ENCODE measurements around the gene SLC6A5.

The SLC6A5 gene

GRCh38 chr11:20583201-20583600 lies 16.2 kb upstream of the SLC6A5 start:
- no peak for TF ChIP-seq TAF1 (IDR thresholded peaks at IDR 0.05; ENCODE audit: borderline replicate concordance, low read depth, low read length)
- no peak for TF ChIP-seq POLR2A (IDR thresholded peaks at IDR 0.05; ENCODE audit: low read depth, low read length)
- no peak for TF ChIP-seq POLR2AphosphoS5 (IDR thresholded peaks at IDR 0.05; ENCODE audit: low read depth, low read length)
- DNase-seq (ENCODE audit: insufficient read length) (no peak), FAIRE-seq (no peak)

- FAIRE-seq, result no peak
- TF ChIP-seq TAF1 (IDR thresholded peaks at IDR 0.05; ENCODE audit: borderline replicate concordance, low read depth, low read length) (no peak), POLR2AphosphoS5 (IDR thresholded peaks at IDR 0.05; ENCODE audit: low read depth, low read length) (no peak)
- DNase-seq (ENCODE audit: insufficient read length), result no peak
Observed at GRCh38 chr11:20584093-20584774, 15.2 kb upstream of the SLC6A5 start.

DNA sequence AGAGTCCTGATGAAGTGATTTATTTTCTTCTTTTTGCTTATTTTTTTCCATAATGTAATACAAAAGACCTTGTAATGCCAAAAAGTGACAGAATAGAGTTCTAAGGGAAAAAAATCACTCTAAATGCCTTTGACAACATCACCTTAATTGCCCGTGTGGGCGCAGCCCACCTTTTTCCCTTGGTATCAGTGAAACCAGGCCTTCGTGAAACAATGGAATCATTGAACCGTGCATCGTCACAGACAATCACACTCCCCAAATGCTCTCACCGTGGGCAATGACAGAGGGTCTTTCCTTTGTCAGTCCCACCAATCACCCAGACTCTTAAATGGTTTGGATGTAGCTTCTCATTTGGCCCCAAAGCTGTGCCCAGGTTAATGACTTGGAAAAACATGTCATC lies 9.6 kb upstream of the SLC6A5 start:
- TF ChIP-seq TAF1 (IDR thresholded peaks at IDR 0.05; ENCODE audit: borderline replicate concordance, low read depth, low read length) (no peak), POLR2A (IDR thresholded peaks at IDR 0.05; ENCODE audit: low read depth, low read length) (no peak), POLR2AphosphoS5 (IDR thresholded peaks at IDR 0.05; ENCODE audit: low read depth, low read length) (no peak)
- DNase-seq (ENCODE audit: insufficient read length) (no peak), FAIRE-seq (no peak)

DNA sequence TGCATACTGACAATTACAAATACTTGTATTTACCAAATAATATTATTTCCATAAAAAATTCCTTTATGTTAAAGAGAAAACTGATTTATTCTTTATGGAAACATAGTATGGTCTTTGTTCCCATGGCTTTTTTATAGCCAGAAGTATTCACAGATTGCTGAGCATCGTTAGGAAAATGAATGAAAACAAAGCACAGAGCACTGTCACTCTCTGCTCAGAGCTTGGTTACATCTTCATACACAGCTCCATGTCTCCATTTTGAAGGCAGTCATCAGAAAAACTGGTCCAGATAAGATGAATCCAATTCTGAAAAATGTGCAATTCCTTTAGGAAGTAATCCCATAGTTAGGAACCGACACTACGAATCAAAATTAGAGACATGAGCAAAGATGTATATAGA lies 9.0 kb upstream of the SLC6A5 start:
- no peak for TF ChIP-seq POLR2AphosphoS5 (IDR thresholded peaks at IDR 0.05; ENCODE audit: low read depth, low read length)
- FAIRE-seq (no peak), DNase-seq (ENCODE audit: insufficient read length) (no peak)

DNA sequence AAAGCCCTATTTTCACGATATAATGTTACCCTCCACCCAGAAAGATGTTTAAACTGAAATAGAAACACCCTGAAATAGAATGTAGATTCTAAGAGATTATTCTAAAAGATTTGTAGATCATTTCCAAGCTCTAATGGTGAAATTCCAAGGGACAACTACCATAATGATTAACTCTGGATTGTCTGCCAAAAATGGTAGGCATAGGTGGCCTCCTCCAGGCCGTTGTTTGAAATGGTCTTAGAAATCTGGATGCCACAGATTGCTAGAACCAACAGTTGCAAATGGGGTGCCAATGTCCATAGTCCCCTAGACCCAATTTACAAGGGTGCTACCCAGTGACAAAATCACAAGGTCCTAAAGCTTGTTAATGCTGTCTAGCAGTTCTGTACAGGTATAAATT lies 6.7 kb upstream of the SLC6A5 start:
- FAIRE-seq (no peak), DNase-seq (ENCODE audit: insufficient read length) (no peak)
- TF ChIP-seq POLR2A (IDR thresholded peaks at IDR 0.05; ENCODE audit: low read depth, low read length) (no peak), POLR2AphosphoS5 (IDR thresholded peaks at IDR 0.05; ENCODE audit: low read depth, low read length) (no peak), TAF1 (IDR thresholded peaks at IDR 0.05; ENCODE audit: borderline replicate concordance, low read depth, low read length) (no peak)

- no peak for DNase-seq (ENCODE audit: insufficient read length)
- FAIRE-seq, result no peak
Observed at GRCh38 chr11:20594274-20595061, 4.9 kb upstream of the SLC6A5 start.

GRCh38 chr11:20595101-20595500 lies 4.3 kb upstream of the SLC6A5 start:
- TF ChIP-seq TAF1 (IDR thresholded peaks at IDR 0.05; ENCODE audit: borderline replicate concordance, low read depth, low read length), result no peak
- no peak for TF ChIP-seq POLR2AphosphoS5 (IDR thresholded peaks at IDR 0.05; ENCODE audit: low read depth, low read length)
- no peak for TF ChIP-seq POLR2A (IDR thresholded peaks at IDR 0.05; ENCODE audit: low read depth, low read length)
- DNase-seq (ENCODE audit: insufficient read length) (no peak), FAIRE-seq (no peak)

More at GRCh38 chr11:20594274-20595061, 4.9 kb upstream of the SLC6A5 start:
- no peak for TF ChIP-seq TAF1 (IDR thresholded peaks at IDR 0.05; ENCODE audit: borderline replicate concordance, low read depth, low read length)
- no peak for TF ChIP-seq POLR2AphosphoS5 (IDR thresholded peaks at IDR 0.05; ENCODE audit: low read depth, low read length)
- TF ChIP-seq POLR2A (IDR thresholded peaks at IDR 0.05; ENCODE audit: low read depth, low read length), result no peak

DNA sequence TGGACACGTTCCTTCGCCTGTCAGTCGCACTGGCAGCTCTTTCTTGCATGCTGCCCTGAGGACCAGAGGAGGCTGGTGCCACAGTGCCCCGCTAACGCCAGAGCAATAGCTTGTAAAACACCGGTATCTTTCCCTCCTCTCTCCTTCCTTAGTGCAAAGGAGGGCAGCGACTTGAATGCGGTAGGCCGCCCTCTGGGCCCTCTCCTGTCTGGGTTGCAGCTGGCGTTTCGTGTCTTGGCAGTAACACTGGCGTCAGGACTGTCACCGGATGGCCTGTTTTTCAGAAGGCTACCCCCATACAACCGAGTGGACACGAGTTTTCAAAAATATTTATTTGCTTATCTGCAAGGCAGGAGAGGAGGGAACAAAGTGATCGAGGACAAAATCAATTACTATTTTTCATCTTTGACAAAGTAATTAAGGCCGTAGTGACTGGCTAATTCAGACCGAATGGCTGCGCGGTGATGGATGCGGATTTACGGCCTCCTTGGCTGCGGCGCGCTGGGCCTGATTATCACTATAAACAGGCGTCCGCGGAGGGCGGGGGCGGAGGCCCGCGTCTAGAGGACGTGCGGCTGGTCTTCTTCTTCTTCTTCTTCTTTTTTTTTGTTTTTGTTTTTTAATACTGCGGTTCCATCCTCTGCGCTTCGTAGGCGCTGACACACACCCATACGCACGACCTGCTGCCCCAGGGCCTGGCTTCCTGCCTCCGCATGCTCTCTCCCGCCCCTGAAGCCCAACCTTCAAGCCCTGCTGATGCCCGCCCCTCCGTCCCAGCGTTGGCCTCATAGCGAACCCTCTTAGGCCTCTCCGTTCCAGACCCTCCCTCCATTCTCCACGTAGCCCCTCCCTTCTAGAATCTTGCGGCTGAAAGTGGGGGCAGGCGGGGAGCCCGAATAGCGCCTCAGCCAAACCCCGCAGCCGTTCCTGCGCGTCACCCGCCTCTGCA lies 2.9 kb upstream of the SLC6A5 start:
- DNase-seq (ENCODE audit: insufficient read length), result no peak
- TF ChIP-seq POLR2AphosphoS5 (IDR thresholded peaks at IDR 0.05; ENCODE audit: low read depth, low read length) (no peak), POLR2A (IDR thresholded peaks at IDR 0.05; ENCODE audit: low read depth, low read length) (no peak), TAF1 (IDR thresholded peaks at IDR 0.05; ENCODE audit: borderline replicate concordance, low read depth, low read length) (no peak)
- no peak for FAIRE-seq

- FAIRE-seq, result no peak
- no peak for DNase-seq (ENCODE audit: insufficient read length)
- TF ChIP-seq POLR2A (IDR thresholded peaks at IDR 0.05; ENCODE audit: low read depth, low read length) (no peak), TAF1 (IDR thresholded peaks at IDR 0.05; ENCODE audit: borderline replicate concordance, low read depth, low read length) (no peak), POLR2AphosphoS5 (IDR thresholded peaks at IDR 0.05; ENCODE audit: low read depth, low read length) (no peak)
Observed at GRCh38 chr11:20597154-20597679, 2.2 kb upstream of the SLC6A5 start.

DNA sequence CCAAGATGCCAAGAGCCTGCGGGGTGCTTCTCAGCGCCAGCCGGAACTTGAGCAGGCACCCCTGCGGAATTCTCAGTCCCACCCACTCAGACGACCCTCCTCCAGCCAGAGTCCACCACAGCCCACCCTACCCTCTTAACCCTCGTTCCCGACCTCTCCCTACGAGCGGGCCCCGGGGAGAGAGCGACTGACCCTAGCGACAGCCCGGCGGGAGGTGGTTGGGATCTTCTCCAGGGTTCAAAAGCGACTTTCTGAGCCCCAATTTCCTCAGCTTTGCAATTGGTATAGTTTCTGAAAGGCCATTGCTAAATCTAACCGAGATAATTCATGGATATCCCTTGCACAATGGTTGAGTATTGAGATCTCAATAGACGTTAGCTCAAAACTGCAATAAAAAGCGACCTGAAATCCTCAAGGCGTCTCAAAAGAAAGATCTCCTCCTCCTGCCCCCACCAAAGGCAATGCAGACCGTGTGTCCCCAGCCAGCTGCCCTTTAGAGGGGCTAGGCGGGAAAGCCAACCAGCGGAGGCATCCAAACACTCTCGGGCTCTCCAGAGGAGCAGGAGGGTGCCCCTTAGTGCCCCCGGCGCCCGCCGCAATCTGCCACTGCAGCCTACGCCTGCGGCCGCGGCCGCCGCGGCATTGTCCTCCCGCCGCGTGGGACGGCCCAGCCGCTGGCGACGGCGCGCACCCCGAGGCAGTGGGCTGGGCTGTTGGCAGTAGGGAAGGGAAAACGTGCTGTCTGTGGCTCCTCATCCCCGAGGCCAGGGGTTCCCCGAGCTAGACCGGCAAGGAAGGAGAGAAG lies 1.5 kb upstream of the SLC6A5 start:
- TF ChIP-seq POLR2AphosphoS5 (IDR thresholded peaks at IDR 0.05; ENCODE audit: low read depth, low read length), result no peak
- no peak for TF ChIP-seq POLR2A (IDR thresholded peaks at IDR 0.05; ENCODE audit: low read depth, low read length)
- TF ChIP-seq TAF1 (IDR thresholded peaks at IDR 0.05; ENCODE audit: borderline replicate concordance, low read depth, low read length), result no peak
- no peak for FAIRE-seq
- no peak for DNase-seq (ENCODE audit: insufficient read length)
